Brain pericyte (primary cell): ENCODE data around the gene TMPRSS6.

ENCODE experiments used
- DNase-seq: peaks from one replicate; pipeline ENCODE4 v3.0.0-alpha.2; 2012; ENCODE audit warnings: low read depth, low spot score

The TMPRSS6 gene

GRCh38 chr22:37117092-37117491, 7.6 kb upstream of the TMPRSS6 start:
- DNase-seq, result no peak

- DNase-seq, result no peak
Measured at GRCh38 chr22:37115032-37115431, 5.5 kb upstream of the TMPRSS6 start.

GRCh38 chr22:37113757-37114156, 4.2 kb upstream of the TMPRSS6 start:
- DNase-seq, result no peak

- DNase-seq, result no peak
Measured at GRCh38 chr22:37112084-37112728, 2.7 kb upstream of the TMPRSS6 start.

- DNase-seq, result no peak
Measured at GRCh38 chr22:37111156-37111717, 1.7 kb upstream of the TMPRSS6 start.

- DNase-seq, result no peak
Measured at GRCh38 chr22:37107816-37108621, 1.5 kb downstream of the TMPRSS6 start.

DNA sequence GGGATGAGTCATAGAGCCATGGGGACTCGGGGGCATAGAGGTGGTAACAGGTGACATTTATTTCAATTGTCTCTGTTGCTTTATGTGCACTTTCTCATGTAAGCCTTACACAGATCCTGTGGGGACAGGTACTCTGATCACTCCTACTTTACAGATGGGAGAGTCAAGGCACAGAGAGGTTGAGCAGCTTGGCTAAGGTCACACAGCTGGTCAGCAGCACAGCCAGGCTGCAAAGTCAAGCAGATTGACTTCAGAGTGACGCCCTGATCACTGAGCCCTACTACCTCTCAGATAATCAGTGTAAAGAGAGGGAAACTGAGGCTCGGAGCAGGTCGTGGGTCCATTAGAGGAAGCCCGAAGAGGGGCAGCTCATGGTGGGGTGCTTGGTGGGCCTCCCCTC, 3.5 kb downstream of the TMPRSS6 start:
- DNase-seq, result no peak

- no peak for DNase-seq
Measured at GRCh38 chr22:37105154-37105553, 4.4 kb downstream of the TMPRSS6 start.

- DNase-seq, result no peak
Measured at GRCh38 chr22:37103656-37104452, 5.7 kb downstream of the TMPRSS6 start.

DNA sequence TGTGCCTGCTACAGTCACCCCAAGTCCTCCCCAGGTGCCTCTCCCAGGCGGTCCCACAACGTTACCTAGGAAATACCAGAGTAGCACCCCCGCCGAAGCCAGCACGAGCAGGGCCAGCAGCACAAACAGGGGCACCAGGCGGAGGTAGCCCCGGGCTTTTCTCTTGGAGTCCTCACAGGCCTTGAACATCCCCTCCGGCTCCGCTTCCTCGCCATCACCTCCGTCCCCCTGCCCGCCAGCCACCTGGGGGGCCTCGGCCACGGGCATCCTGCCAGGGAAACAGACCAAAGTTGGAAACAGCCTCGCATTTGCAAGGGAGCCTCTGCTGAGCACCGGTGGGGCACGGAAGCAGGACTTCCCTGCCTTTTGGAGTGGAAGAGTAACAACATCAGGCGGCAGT, 6.4 kb downstream of the TMPRSS6 start:
- no peak for DNase-seq

DNA sequence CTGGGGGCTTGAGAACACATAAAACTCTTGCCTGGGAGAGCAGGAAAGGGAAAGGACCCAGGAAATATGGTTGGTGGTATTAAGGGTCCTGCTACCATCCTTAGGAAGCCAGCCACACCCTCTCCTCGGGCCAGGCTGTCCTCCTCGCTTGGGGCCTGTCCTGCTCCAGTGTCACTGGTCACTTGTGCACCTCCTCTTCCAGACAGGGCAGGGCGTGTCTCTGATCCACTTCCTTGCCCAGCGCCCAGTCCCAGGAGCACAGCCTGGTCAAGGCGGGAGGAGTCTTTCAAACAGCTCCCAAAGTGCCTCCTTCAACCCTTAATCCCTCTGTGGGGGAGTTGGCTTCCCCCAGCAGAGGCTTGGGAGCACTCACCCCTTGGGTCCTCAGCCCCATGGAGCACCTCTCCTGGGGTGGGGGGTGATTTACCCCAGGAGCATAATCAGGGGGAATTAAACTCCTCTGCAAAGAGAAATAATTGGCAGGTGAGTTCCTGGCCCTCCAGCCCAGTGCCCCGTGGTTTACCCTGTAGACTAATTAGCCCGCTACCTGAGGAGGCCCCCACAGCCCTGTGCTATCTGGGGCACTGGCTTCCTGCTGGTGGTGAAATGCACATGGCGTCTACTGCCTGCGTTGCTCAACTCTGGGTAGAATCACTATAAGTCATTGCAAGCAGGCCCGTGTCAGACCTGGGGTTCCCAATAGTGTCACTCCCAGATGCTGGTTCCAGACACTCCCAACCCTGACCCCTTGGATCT, 8.0 kb downstream of the TMPRSS6 start:
- DNase-seq, result no peak

DNA sequence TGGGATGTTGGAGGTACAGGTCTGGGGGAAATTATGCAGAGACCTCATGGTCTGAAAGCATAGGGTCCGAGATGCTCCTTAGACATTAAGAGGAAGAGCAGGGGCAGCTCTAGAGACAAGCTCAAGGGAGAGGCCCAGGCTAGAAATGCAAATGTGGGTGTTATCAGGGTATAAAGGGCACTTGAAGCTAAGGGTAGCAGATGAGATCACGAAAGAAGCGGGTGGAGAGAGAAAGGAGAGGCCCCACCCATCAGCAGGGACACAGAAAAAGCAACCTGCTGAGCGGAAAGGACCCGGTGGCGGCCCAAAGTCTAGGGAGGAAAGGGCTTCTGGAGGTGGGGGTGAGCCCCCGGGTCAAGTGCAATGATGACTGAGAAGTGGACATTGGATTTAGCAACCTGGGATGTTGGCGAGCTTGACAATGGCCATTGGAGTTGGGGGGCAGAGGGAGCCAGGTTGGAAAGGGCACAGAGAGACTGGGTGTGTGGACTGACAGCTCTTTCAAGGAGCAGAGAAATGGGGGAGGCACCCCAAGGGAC, 8.9 kb downstream of the TMPRSS6 start:
- DNase-seq, result no peak

- DNase-seq, result no peak
Measured at GRCh38 chr22:37098976-37099591, 10.4 kb downstream of the TMPRSS6 start.

GRCh38 chr22:37097346-37097745, 12.2 kb downstream of the TMPRSS6 start:
- DNase-seq, result no peak

- DNase-seq, result no peak
Measured at GRCh38 chr22:37095113-37095512, 14.4 kb downstream of the TMPRSS6 start.

- DNase-seq, result no peak
Measured at GRCh38 chr22:37094239-37094638, 15.3 kb downstream of the TMPRSS6 start.

DNA sequence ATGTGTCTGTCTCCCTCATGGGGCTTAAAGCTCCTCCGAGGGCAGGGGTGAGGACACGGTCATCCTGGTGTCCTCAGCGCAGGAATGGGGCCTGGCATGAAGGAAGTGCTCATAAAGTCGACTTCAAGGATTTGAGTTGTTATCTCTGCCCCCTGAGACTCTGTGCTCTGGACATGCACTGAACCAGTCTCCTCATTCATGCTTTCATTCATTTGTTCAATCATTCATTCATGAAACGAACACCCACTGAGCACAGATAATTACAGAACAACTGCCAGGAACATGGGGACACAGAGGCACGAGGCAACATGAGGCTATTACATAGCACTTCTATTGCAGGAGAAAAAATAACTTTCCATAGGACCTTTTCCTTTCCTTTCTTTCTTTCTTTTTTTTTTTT, 16.5 kb downstream of the TMPRSS6 start:
- no peak for DNase-seq

DNA sequence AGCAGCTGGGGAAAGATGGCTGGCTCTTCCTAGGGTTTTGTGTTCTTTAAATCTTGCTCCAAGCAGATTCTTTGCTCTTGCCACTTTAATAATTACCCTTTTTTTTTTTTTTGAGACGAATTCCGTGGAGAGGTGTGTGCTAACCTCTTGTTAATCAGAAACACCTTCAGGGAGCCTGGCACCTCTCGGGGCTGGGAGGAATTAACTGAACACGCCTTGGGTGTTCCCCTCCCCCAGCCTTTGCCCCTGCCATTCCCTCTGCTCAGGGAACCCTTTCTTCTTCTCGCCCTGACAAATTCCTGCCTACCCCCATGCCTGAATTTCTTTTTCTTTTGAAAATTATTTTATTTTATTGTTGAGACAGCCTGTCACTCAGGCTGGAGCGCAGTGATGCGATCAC, 17.5 kb downstream of the TMPRSS6 start:
- DNase-seq, result no peak

DNA sequence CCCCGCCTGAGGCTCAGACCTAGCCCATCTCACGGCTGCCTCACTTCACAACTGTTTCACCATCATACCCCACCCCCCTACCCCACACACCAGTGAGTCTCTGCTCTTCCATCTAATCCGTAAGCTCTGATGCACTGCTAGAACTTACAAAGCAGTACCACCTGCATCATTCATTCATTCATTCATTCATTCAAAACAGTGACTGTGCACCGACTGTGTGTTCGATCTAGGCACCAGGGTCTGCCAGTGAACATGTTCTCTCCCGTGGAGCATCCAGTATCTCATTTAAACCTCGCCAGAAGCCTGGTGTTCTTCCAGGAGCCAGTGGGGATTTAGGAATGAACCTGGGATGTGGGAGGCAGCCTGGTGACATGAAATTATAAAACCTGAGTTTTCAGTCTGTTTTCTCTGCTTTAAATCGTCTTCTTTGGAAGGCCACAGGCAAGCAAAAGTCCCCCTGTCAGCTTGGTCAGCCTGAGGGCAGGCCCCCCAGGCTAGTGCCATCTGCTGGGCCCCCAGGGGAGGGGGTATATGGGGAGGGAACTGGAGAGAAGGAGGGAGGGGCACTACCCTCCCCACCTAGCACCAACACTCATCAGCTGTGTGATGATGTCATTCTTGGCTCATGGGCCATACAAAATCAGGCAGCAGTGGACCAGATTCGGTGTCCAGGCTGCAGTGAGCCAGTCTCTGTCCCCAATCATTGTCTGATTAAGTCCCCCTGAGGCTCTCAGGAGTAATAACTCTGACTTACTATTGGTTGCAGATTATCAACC, 18.4 kb downstream of the TMPRSS6 start:
- no peak for DNase-seq

- DNase-seq, result no peak
Measured at GRCh38 chr22:37089434-37089833, 20.1 kb downstream of the TMPRSS6 start.
